GM23338 (cell line): ENCODE measurements around the gene SLX9. TPM values are rescaled to one million over a fixed set of nuclear protein-coding genes. Genes with fewer than 3 reads are reported as not detected.

Experiments
- ATAC-seq: fragments of 200-7000 bp; cut with Tn5 transposase; 3 replicates; pipeline ENCODE4 v1.9.1; 2020
- DNase-seq: peaks from one replicate; pipeline ENCODE4 v3.0.0-alpha.2; 2015; ENCODE audit warnings: low spot score
- H2AFZ ChIP-seq: fragments of 200-600 bp; sonication (generic); 2 replicates; pipeline ENCODE4 v1.8.0; 2016; ENCODE audit warnings: antibody characterized with exemption, mild to moderate bottlenecking, moderate library complexity
- H3F3A ChIP-seq: fragments of 200-600 bp; sonication (generic); replicated peaks from 2 replicates; pipeline ENCODE4 v1.8.0; 2017; ENCODE audit warnings: antibody characterized with exemption, mixed run types, low read depth
- H3K27ac ChIP-seq: fragments of 200-600 bp; sonication (generic); 2 replicates; pipeline ENCODE4 v1.6.1; 2016; ENCODE audit warnings: low read depth
- H3K27me3 ChIP-seq: fragments of 200-600 bp; sonication (generic); 2 replicates; pipeline ENCODE4 v1.8.0; 2016; ENCODE audit warnings: mild to moderate bottlenecking, mixed run types, moderate library complexity; ENCODE audit not compliant: insufficient read depth
- H3K36me3 ChIP-seq: fragments of 200-600 bp; sonication (generic); 2 replicates; pipeline ENCODE4 v1.8.0; 2016; ENCODE audit warnings: mild to moderate bottlenecking; ENCODE audit not compliant: insufficient read depth
- H3K4me1 ChIP-seq: fragments of 200-600 bp; sonication (generic); 2 replicates; pipeline ENCODE4 v1.8.0; 2016; ENCODE audit warnings: mild to moderate bottlenecking, moderate library complexity; ENCODE audit not compliant: insufficient read depth
- H3K4me2 ChIP-seq: fragments of 200-600 bp; sonication (generic); 2 replicates; pipeline ENCODE4 v1.7.1; 2017; ENCODE audit warnings: mixed run types
- H3K4me3 ChIP-seq: fragments of 200-600 bp; sonication (generic); 2 replicates; pipeline ENCODE4 v1.6.1; 2016; ENCODE audit warnings: mixed run types
- H3K79me2 ChIP-seq: fragments of 200-600 bp; sonication (generic); replicated peaks from 2 replicates; pipeline ENCODE4 v1.8.0; 2017; ENCODE audit warnings: mild to moderate bottlenecking; ENCODE audit not compliant: insufficient read depth
- H3K9me2 ChIP-seq: fragments of 200-600 bp; sonication (generic); 2 replicates; pipeline ENCODE4 v1.8.0; 2017; ENCODE audit not compliant: insufficient read depth
- H4K20me1 ChIP-seq: fragments of 200-600 bp; sonication (generic); replicated peaks from 2 replicates; pipeline ENCODE4 v1.8.0; 2017; ENCODE audit warnings: mild to moderate bottlenecking; ENCODE audit not compliant: insufficient read depth
- H3K27ac Mint-ChIP-seq: 2 replicates; pipeline ENCODE4 v1.8.0; 2020; ENCODE audit warnings: inconsistent platforms, mild to moderate bottlenecking, moderate library complexity, mixed read lengths
- H3K27me3 Mint-ChIP-seq: 3 replicates; pipeline ENCODE4 v1.8.0; 2022; ENCODE audit warnings: low read depth, mild to moderate bottlenecking, moderate library complexity, mixed read lengths, inconsistent platforms; ENCODE audit not compliant: insufficient read depth, poor library complexity
- H3K36me3 Mint-ChIP-seq: 3 replicates; pipeline ENCODE4 v1.8.0; 2021; ENCODE audit warnings: low read depth, mild to moderate bottlenecking, inconsistent platforms, moderate library complexity, mixed read lengths
- H3K4me1 Mint-ChIP-seq: 3 replicates; pipeline ENCODE4 v1.8.0; 2020; ENCODE audit warnings: mild to moderate bottlenecking, inconsistent platforms, mixed read lengths
- H3K4me3 Mint-ChIP-seq: 3 replicates; pipeline ENCODE4 v1.8.0; 2021; ENCODE audit warnings: moderate library complexity, mild to moderate bottlenecking, inconsistent platforms, mixed read lengths
- H3K9me3 Mint-ChIP-seq: 3 replicates; pipeline ENCODE4 v1.8.0; 2020; ENCODE audit warnings: moderate library complexity, mild to moderate bottlenecking, inconsistent platforms, mixed read lengths
- CREB1 ChIP-seq: fragments of 250-450 bp; sonication (Bioruptor Pico); IDR thresholded peaks from 2 replicates; pipeline ENCODE4 v1.5.0; 2020; ENCODE audit warnings: low read depth, mild to moderate bottlenecking, moderate library complexity
- ETS1 ChIP-seq: IDR thresholded peaks from 2 replicates; pipeline ENCODE4 v1.6.1; 2016; ENCODE audit warnings: antibody characterized with exemption
- EZH2phosphoT487 ChIP-seq: fragments of 200-600 bp; sonication (generic); IDR thresholded peaks from one replicate; pipeline ENCODE4 v1.8.1; 2018; ENCODE audit warnings: antibody characterized with exemption; ENCODE audit not compliant: unreplicated experiment
- POLR2AphosphoS5 ChIP-seq: IDR thresholded peaks from 2 replicates; pipeline ENCODE4 v1.6.1; 2016; ENCODE audit warnings: antibody characterized with exemption, low read depth
- STAT1 ChIP-seq: IDR thresholded peaks from one replicate; pipeline ENCODE4 v1.6.1; 2016; ENCODE audit warnings: antibody characterized with exemption; ENCODE audit not compliant: unreplicated experiment
- ZNF331 ChIP-seq: fragments of 250-450 bp; sonication (Bioruptor Pico); IDR thresholded peaks from 2 replicates; pipeline ENCODE4 v1.5.0; 2020; ENCODE audit warnings: low read depth, mild to moderate bottlenecking, moderate library complexity
- ZNF462 ChIP-seq: fragments of 250-450 bp; sonication (Bioruptor Pico); IDR thresholded peaks from 2 replicates; pipeline ENCODE4 v1.5.0; 2020; ENCODE audit warnings: mild to moderate bottlenecking, moderate library complexity
- polyA plus RNA-seq: library from polyadenylated mRNA; unstranded; fragments of >200 nt; fragmentation: Nextera tagmentation; extraction: Ambion mirVana; gene quantifications from 2 replicates; pipeline ENCODE4 v1.2.1, GENCODE V29; 2016
- total RNA-seq: library from RNA; depleted of rRNA; stranded (reverse); fragments of >200 nt; shearing (Covaris generic); gene quantifications from 2 replicates; pipeline ENCODE4 v1.2.3, GENCODE V29; 2014

Gene SLX9
- total and polyA plus RNA-seq, 2 experiments from 2014 or later, result 41.5 to 46.9 TPM

- TF ChIP-seq ZNF462 (CRISPR knock-in tag), result no peak
- no peak for TF ChIP-seq ZNF331
- TF ChIP-seq STAT1, result no peak
- TF ChIP-seq ETS1, result no peak
- TF ChIP-seq CREB1 (CRISPR knock-in tag), result no peak
- no peak for TF ChIP-seq POLR2AphosphoS5
These were observed 26.2 kb upstream of the SLX9 start (continued) for GRCh38 chr21:44913425-44914175.

- Mint-ChIP-seq H3K36me3 (no peaks in the 10 kb centered on the region), H3K27me3 (peaks cover 43% of the 10 kb centered on the region)
- H2AFZ ChIP-seq, result no peak overlapping the region
- TF ChIP-seq EZH2phosphoT487 (no peak), ZNF462 (CRISPR knock-in tag) (no peak), CREB1 (CRISPR knock-in tag) (no peak)
These were observed 25.5 kb upstream of the SLX9 start for GRCh38 chr21:44914176-44914874.

More at GRCh38 chr21:44914176-44914874, 25.5 kb upstream of the SLX9 start:
- Histone ChIP-seq H3K4me2 (no peak overlapping the region), H3K27me3 (peaks cover 23% of the 10 kb centered on the region), H3K36me3 (no peaks in the 10 kb centered on the region), H3F3A (no peaks in the 10 kb centered on the region), H3K79me2 (no peaks in the 10 kb centered on the region), H3K9me2 (no peaks in the 10 kb centered on the region), H3K27ac (no peak overlapping the region), H3K4me3 (no peak overlapping the region), H4K20me1 (no peaks in the 10 kb centered on the region), H3K4me1 (no peaks in the 10 kb centered on the region)
- H3K27ac Mint-ChIP-seq, result no peak overlapping the region
- ATAC-seq (no peak), DNase-seq (no peak)
- no peaks in the 10 kb centered on the region; the same call in 1 of the 3 replicates for H3K4me1 Mint-ChIP-seq
- no peaks in the 10 kb centered on the region; the same call in 2 of the 3 replicates for H3K9me3 Mint-ChIP-seq
- H3K4me3 Mint-ChIP-seq, result no peak overlapping the region
